ENCODE results near the gene TTC22. TPM values are rescaled to one million over a fixed set of nuclear protein-coding genes. Genes with fewer than 3 reads are reported as not detected.

The TTC22 gene
- total RNA-seq, 4 donors from 2014 or later: 0.10 to 0.24 (median 0.13) TPM; not detected in 1

DNA sequence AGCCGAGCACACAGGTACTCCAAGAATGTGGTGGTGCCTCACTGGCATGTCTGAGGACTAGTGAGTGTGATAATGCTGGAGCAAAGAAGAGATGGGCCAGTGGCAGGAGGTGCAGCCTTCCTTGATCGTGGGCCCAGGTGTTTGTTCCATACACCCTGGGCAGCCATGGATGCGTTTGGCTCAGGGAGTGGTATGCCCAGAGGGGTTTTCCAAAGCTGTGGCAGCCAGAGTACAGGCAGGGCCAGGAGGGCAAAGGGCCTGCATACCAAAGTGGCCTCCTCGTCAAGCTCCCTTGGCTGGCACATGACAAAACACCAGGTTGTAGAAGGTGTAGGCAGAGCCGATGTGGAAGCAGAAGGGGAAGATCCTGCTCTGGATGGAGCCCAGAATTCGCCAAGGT, 55.8 kb downstream of the TTC22 start:
- no peaks in the 10 kb centered on the region for H3K27me3 ChIP-seq
- no peaks in the 10 kb centered on the region for H3K4me1 ChIP-seq
- TF ChIP-seq POLR2A (IDR thresholded peaks at IDR 0.05): no peak
- TF ChIP-seq, protein P1, sequence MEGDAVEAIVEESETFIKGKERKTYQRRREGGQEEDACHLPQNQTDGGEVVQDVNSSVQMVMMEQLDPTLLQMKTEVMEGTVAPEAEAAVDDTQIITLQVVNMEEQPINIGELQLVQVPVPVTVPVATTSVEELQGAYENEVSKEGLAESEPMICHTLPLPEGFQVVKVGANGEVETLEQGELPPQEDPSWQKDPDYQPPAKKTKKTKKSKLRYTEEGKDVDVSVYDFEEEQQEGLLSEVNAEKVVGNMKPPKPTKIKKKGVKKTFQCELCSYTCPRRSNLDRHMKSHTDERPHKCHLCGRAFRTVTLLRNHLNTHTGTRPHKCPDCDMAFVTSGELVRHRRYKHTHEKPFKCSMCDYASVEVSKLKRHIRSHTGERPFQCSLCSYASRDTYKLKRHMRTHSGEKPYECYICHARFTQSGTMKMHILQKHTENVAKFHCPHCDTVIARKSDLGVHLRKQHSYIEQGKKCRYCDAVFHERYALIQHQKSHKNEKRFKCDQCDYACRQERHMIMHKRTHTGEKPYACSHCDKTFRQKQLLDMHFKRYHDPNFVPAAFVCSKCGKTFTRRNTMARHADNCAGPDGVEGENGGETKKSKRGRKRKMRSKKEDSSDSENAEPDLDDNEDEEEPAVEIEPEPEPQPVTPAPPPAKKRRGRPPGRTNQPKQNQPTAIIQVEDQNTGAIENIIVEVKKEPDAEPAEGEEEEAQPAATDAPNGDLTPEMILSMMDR (IDR thresholded peaks at IDR 0.05 in 4 of 5, conservative IDR thresholded peaks at IDR 0.05 in 1 of 5): no peak
- H3K9me3 ChIP-seq: no peaks in the 10 kb centered on the region
- DNase-seq (no peak), ATAC-seq (no peak)
- intact Hi-C loops (cut with DNase I; ENCODE audit: low total_unique reads) (no loop called here), in situ Hi-C loops (cut with MboI; ENCODE audit: low sequenced_read_pairs in 4 of 4) (no loop called here)
- no peak overlapping the region for H3K4me3 ChIP-seq
- H3K27ac ChIP-seq: no peak overlapping the region
- peaks cover 0 to 35% of the 10 kb centered on the region in 2 donors for H3K36me3 ChIP-seq

DNA sequence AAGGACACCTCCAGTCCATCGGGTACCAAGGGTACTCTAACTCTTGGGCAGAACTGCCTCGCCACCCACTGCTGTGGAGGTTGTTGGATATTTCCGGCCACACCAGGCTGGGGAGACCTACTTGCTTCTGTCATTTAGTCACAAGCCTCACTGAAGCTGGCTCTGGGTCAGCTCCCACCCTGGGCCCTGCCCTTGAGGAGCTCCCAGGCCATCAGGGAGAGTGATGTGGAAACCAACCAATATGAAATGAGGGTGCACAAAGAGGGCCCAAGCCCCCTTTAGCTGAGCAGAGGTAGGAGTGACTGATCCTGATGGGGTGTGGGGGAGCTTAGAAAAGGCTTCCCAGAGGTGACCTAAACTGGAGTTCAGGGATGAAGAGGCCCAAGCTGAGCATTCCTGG, 56.4 kb downstream of the TTC22 start:
- Histone ChIP-seq H3K36me3 (peaks cover 0 to 41% of the 10 kb centered on the region in 2 donors), H3K27ac (no peak overlapping the region), H3K27me3 (no peaks in the 10 kb centered on the region), H3K4me1 (no peaks in the 10 kb centered on the region), H3K9me3 (no peaks in the 10 kb centered on the region), H3K4me3 (no peak overlapping the region)
- in situ Hi-C loops (cut with MboI; ENCODE audit: low sequenced_read_pairs in 4 of 4) (no loop called here), intact Hi-C loops (cut with DNase I; ENCODE audit: low total_unique reads) (no loop called here)
- ATAC-seq: no peak
- DNase-seq: no peak
- no peak for TF ChIP-seq POLR2A (IDR thresholded peaks at IDR 0.05)
- TF ChIP-seq, protein P1 (IDR thresholded peaks at IDR 0.05 in 4 of 5, conservative IDR thresholded peaks at IDR 0.05 in 1 of 5): no peak

DNA sequence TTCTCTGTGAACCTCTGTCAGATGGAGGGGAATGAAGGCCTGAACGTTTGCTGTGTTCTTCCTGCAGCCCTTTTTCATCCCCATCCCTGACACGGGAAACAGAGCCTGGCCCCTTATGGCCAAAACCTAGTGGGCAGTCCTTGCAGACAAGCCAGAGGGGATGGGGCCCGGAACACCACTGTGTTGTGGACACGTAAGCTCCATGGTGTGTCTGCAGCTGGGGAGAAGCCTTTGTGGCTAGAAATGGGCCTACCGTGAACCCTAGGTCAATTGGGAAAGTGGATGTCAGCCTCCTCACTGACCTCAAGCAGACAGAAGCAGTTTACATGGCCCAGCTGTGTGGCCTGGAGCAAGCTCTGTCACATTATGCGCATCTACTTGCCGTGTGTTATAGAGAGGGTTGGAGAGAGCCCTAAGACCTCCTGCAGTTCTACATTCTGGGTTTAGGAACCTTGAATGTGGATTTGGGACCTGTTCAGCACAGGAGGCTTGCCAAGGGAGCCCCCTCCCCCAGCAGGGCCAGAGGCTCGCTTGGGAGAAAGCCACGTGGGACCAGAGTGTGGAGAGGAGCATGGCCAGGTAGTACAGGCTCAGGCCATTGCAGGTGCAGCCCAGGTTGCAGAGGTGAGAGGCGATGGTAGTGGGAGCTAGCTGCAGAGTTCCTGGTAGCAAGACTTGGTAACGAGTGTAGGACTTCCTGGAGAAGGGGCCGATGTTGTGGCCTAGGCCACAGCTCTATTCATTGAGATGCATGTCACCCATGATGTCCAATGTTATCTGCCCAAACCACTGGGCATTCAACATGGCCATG, 57.5 kb downstream of the TTC22 start:
- Histone ChIP-seq H3K9me3 (no peaks in the 10 kb centered on the region), H3K27me3 (no peaks in the 10 kb centered on the region), H3K4me3 (no peak overlapping the region), H3K27ac (no peak overlapping the region), H3K36me3 (peaks cover 0 to 52% of the 10 kb centered on the region in 2 donors), H3K4me1 (no peaks in the 10 kb centered on the region)
- ATAC-seq: no peak
- TF ChIP-seq, protein P1 (IDR thresholded peaks at IDR 0.05 in 4 of 5, conservative IDR thresholded peaks at IDR 0.05 in 1 of 5): no peak
- TF ChIP-seq POLR2A (IDR thresholded peaks at IDR 0.05): no peak
- intact Hi-C loops (cut with DNase I; ENCODE audit: low total_unique reads): no loop called here
- in situ Hi-C loops (cut with MboI; ENCODE audit: low sequenced_read_pairs in 4 of 4): no loop called here
- DNase-seq: no peak

DNA sequence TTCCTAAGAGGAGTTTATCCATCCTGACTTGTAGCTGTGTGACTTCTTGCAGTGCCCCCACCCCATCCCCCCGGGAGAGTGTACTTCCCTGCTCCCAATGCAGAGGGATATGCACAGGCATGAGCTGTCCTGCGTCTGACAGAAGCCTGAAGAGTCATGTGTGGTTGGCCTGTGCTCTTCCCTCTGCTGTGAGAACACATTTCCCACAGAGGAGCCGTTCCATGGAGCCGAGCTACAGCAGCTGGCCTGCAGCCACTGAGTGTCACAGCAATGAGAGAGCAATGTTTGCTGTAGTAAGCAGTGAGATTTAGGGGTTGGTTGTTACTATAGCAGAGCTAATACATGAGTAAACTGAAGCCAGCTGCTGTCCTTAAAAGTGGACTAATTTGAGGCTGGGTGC, 58.8 kb downstream of the TTC22 start:
- H3K4me1 ChIP-seq: no peaks in the 10 kb centered on the region
- DNase-seq: no peak
- ATAC-seq: no peak
- H3K27me3 ChIP-seq: no peaks in the 10 kb centered on the region
- TF ChIP-seq, protein P1 (IDR thresholded peaks at IDR 0.05 in 4 of 5, conservative IDR thresholded peaks at IDR 0.05 in 1 of 5): no peak
- TF ChIP-seq POLR2A (IDR thresholded peaks at IDR 0.05): no peak
- no peaks in the 10 kb centered on the region for H3K9me3 ChIP-seq
- H3K4me3 ChIP-seq: no peak overlapping the region
- H3K36me3 ChIP-seq: peaks cover 0 to 65% of the 10 kb centered on the region in 2 donors
- intact Hi-C loops (cut with DNase I; ENCODE audit: low total_unique reads): no loop called here
- in situ Hi-C loops (cut with MboI; ENCODE audit: low sequenced_read_pairs in 4 of 4): no loop called here
- H3K27ac ChIP-seq: no peak overlapping the region
